Mesenchymal stem cell (in vitro differentiated cells and primary cell): ENCODE data around the gene HACD3.

Source experiments
- DNase-seq: peaks from one replicate; pipeline ENCODE4 v3.0.0-alpha.2; 2013
- H2AFZ ChIP-seq: one replicate; pipeline ENCODE4 v1.6.1; 2013; ENCODE audit warnings: low read depth, mild to moderate bottlenecking, control low read depth, inconsistent platforms, low read length, moderate library complexity
- H2AK5ac ChIP-seq: 2 replicates; pipeline ENCODE4 v1.6.1; 2013; ENCODE audit warnings: low read length, moderate library complexity, mild to moderate bottlenecking, inconsistent platforms; ENCODE audit not compliant: severe bottlenecking
- H2BK120ac ChIP-seq: one replicate; pipeline ENCODE4 v1.6.1; 2013; ENCODE audit warnings: low read depth, mild to moderate bottlenecking, inconsistent platforms, low read length, moderate library complexity
- H2BK12ac ChIP-seq, 2 experiments: one replicate each; pipeline ENCODE4 v1.6.1; 2013; ENCODE audit warnings: inconsistent platforms in 2 of 2, low read length in 2 of 2, mild to moderate bottlenecking in 2 of 2, moderate library complexity in 2 of 2, control low read depth in 1 of 2
- H2BK15ac ChIP-seq: one replicate; pipeline ENCODE4 v1.6.1; 2013; ENCODE audit warnings: mild to moderate bottlenecking, low read depth, inconsistent platforms; ENCODE audit not compliant: poor library complexity, severe bottlenecking
- H2BK5ac ChIP-seq: 2 replicates; pipeline ENCODE4 v1.6.1; 2013; ENCODE audit warnings: low read depth, mild to moderate bottlenecking, low read length, control low read depth, inconsistent platforms; ENCODE audit not compliant: poor library complexity, severe bottlenecking
- H3K14ac ChIP-seq, 2 experiments: one replicate each; pipeline ENCODE4 v1.6.1; 2013; ENCODE audit warnings: inconsistent platforms in 2 of 2, low read length in 2 of 2, control low read depth in 1 of 2, mild to moderate bottlenecking in 1 of 2, moderate library complexity in 1 of 2
- H3K18ac ChIP-seq, 2 experiments: one replicate each; pipeline ENCODE4 v1.6.1; 2013; ENCODE audit warnings: inconsistent platforms in 2 of 2, low read length in 2 of 2, control low read depth in 1 of 2, low read depth in 1 of 2, mild to moderate bottlenecking in 1 of 2
- H3K23ac ChIP-seq, 2 experiments: one replicate each; pipeline ENCODE4 v1.6.1; 2013; ENCODE audit warnings: inconsistent platforms in 2 of 2, low read length in 2 of 2, mild to moderate bottlenecking in 2 of 2, moderate library complexity in 2 of 2, control low read depth in 1 of 2
- H3K27ac ChIP-seq: 2 replicates; pipeline ENCODE4 v1.5.1; 2013; ENCODE audit warnings: mild to moderate bottlenecking, moderate library complexity, low read length, control low read depth, inconsistent platforms; ENCODE audit not compliant: poor library complexity, severe bottlenecking
- H3K27me3 ChIP-seq, 2 experiments: 2 replicates each; pipeline versions ENCODE4 v1.6.1 to v1.7.0; 2013; ENCODE audit warnings: low read length in 2 of 2, mild to moderate bottlenecking in 2 of 2, moderate library complexity in 2 of 2, control low read depth in 1 of 2, inconsistent platforms in 1 of 2; ENCODE audit not compliant: control insufficient read depth in 1 of 2, insufficient read depth in 1 of 2
- H3K36me3 ChIP-seq, 2 experiments: 2 replicates each; pipeline versions ENCODE4 v1.6.1 to v1.7.0; 2013; ENCODE audit warnings: low read length in 2 of 2, control low read depth in 1 of 2, inconsistent platforms in 1 of 2, low read depth in 1 of 2, mild to moderate bottlenecking in 1 of 2; ENCODE audit not compliant: insufficient read depth in 2 of 2, control insufficient read depth in 1 of 2
- H3K4ac ChIP-seq, 2 experiments: one replicate each; pipeline ENCODE4 v1.6.1; 2013; ENCODE audit warnings: inconsistent platforms in 2 of 2, low read length in 2 of 2, mild to moderate bottlenecking in 2 of 2, moderate library complexity in 2 of 2, control low read depth in 1 of 2, low read depth in 1 of 2
- H3K4me1 ChIP-seq: 2 replicates; pipeline ENCODE4 v1.6.1; 2013; ENCODE audit warnings: low read depth, low read length, control low read depth; ENCODE audit not compliant: control insufficient read depth, insufficient read depth
- H3K4me2 ChIP-seq: 2 replicates; pipeline ENCODE4 v1.6.1; 2013; ENCODE audit warnings: low read length, mild to moderate bottlenecking, inconsistent platforms; ENCODE audit not compliant: poor library complexity, severe bottlenecking
- H3K4me3 ChIP-seq, 2 experiments: 2 replicates each; pipeline versions ENCODE4 v1.5.1 to v1.7.0; 2013; ENCODE audit warnings: low read length in 2 of 2, mild to moderate bottlenecking in 2 of 2, control low read depth in 1 of 2, low read depth in 1 of 2; ENCODE audit not compliant: insufficient read depth in 1 of 2
- H3K79me1 ChIP-seq: replicated peaks from 2 replicates; pipeline ENCODE4 v1.6.1; 2013; ENCODE audit warnings: mild to moderate bottlenecking, control low read depth, low read length, inconsistent platforms; ENCODE audit not compliant: poor library complexity, severe bottlenecking
- H3K9ac ChIP-seq: 2 replicates; pipeline ENCODE4 v1.7.0; 2013; ENCODE audit warnings: mild to moderate bottlenecking, low read length, moderate library complexity
- H3K9me3 ChIP-seq: 2 replicates; pipeline ENCODE4 v1.7.0; 2013; ENCODE audit warnings: mild to moderate bottlenecking, low read length; ENCODE audit not compliant: control insufficient read depth
- H4K8ac ChIP-seq: one replicate; pipeline ENCODE4 v1.6.1; 2013; ENCODE audit warnings: inconsistent platforms, mild to moderate bottlenecking, low read length, moderate library complexity
- H4K91ac ChIP-seq: one replicate; pipeline ENCODE4 v1.6.1; 2013; ENCODE audit warnings: mild to moderate bottlenecking, low read length, inconsistent platforms
- WGBS: methylation state at CpG from one replicate; pipeline ENCODE4 v1.1.7; 2013; ENCODE audit warnings: mixed read lengths; 5-methylcytosine and 5-hydroxymethylcytosine counted together

The HACD3 gene

DNA sequence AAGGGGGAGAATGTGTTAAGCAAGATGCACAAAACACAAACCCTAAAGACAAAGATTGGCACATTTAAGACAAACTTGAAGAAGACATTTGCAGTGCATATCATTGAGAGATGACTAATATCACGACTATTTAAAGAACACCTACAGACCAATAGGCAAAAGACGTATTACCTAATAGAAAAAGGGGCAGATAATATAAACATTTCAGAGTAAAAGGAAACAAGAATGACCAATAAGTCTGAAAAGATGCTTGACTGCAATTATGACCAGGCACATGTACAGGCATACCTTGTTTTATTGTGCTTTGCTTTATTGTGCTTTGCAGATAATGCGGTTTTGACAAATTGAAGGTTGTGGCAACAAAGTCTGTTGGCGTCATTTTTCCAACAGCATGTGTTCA is 4.9 kb downstream of the HACD3 start:
- H3K79me1 ChIP-seq = no peaks in the 10 kb centered on the region
- H2AK5ac ChIP-seq = no peak overlapping the region
- H2BK120ac ChIP-seq = no peak overlapping the region
- DNase-seq = peak; percentile 34
- H2BK15ac ChIP-seq = no peak overlapping the region
- no peak overlapping the region for H3K27ac ChIP-seq
- H3K4ac ChIP-seq = no peak overlapping the region
- no peaks in the 10 kb centered on the region for H3K9me3 ChIP-seq
- H3K18ac ChIP-seq = no peak overlapping the region
- H3K4me3 ChIP-seq = no peak overlapping the region
- H4K91ac ChIP-seq = no peak overlapping the region
- no peaks in the 10 kb centered on the region for H3K27me3 ChIP-seq
- 85% methylated on average over 2 of the region's 4 CpGs for WGBS
- no peak overlapping the region for H3K14ac ChIP-seq
- H3K4me1 ChIP-seq = peaks cover 5% of the 10 kb centered on the region
- H2BK5ac ChIP-seq = no peak overlapping the region
- peaks cover 0 to 3% of the 10 kb centered on the region in 2 experiments for H3K36me3 ChIP-seq
- no peak overlapping the region for H3K23ac ChIP-seq
- no peak overlapping the region for H3K4me2 ChIP-seq
- no peak overlapping the region for H4K8ac ChIP-seq
- no peak overlapping the region for H2AFZ ChIP-seq
- H2BK12ac ChIP-seq = no peak overlapping the region
- H3K9ac ChIP-seq = no peak overlapping the region

DNA sequence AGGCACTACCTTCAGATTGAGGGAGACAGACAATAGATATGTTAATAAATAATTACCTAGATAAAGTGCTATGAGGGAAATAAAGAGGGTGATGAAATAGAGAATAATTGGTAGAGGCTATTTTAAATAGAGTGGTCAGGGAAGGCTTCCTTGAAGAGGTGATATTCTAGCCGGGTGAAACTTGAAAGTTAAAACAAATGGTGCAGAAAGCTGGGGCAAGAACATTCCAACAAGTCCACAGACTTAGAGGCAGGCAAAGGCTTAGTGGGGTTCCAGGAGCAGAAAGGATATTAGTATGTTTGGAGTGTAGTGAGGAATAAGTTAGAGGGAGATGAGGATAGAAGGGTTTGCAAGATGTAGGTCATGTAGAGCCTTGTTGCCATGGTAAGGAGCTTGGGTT is 10.1 kb downstream of the HACD3 start:
- Histone ChIP-seq H3K36me3 (peaks cover 0 to 3% of the 10 kb centered on the region in 2 experiments), H4K8ac (no peak overlapping the region), H3K9ac (no peak overlapping the region), H3K27ac (no peak overlapping the region), H3K9me3 (no peaks in the 10 kb centered on the region), H2AFZ (no peak overlapping the region), H4K91ac (no peak overlapping the region), H3K4ac (no peak overlapping the region), H3K4me3 (no peak overlapping the region), H3K79me1 (peaks cover 5% of the 10 kb centered on the region), H2BK12ac (no peak overlapping the region), H2BK15ac (no peak overlapping the region), H2BK5ac (no peak overlapping the region), H3K4me2 (no peak overlapping the region), H2BK120ac (no peak overlapping the region), H3K27me3 (no peaks in the 10 kb centered on the region), H3K4me1 (peaks cover 1% of the 10 kb centered on the region), H3K23ac (no peak overlapping the region), H3K14ac (no peak overlapping the region), H2AK5ac (no peak overlapping the region), H3K18ac (no peak overlapping the region)
- WGBS = 80% methylated on average over 1 of the region's 1 CpG
- no peak for DNase-seq

DNA sequence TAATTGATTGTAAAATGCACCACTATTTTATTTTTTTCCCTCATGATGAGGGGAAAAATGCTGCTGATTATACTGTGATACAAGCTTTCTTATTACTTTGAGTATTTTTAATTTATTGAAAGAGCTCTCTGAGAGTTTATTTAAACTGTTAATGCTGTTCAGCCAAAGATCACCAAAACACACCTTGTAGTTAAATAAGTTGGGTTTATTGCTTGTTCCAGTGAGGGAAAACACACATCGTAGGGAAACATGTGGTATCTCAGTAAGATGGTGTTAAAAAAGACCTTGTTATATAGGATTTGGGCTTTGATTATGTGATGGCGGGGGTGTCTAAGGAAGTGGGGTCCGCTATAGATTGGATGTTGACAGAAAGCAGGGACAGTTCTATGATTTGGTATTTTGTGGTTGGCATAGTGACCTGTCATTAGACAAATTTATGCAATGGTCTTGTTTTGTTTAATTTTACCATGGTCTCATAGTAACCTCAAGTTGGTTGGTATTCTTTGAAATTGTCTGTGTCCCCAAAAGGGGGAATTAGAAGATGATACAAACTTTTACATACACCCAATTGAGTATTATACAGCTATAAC is 11.1 kb downstream of the HACD3 start:
- Histone ChIP-seq H3K4me2 (no peak overlapping the region), H3K9me3 (no peaks in the 10 kb centered on the region), H3K4me1 (no peaks in the 10 kb centered on the region), H3K79me1 (peaks cover 5% of the 10 kb centered on the region), H3K27me3 (no peaks in the 10 kb centered on the region), H2BK120ac (no peak overlapping the region), H4K91ac (no peak overlapping the region), H3K9ac (no peak overlapping the region), H4K8ac (no peak overlapping the region), H3K4ac (no peak overlapping the region), H3K14ac (no peak overlapping the region), H3K27ac (no peak overlapping the region), H2BK5ac (no peak overlapping the region), H3K18ac (no peak overlapping the region), H3K23ac (no peak overlapping the region), H3K36me3 (no peaks in the 10 kb centered on the region), H2AFZ (no peak overlapping the region), H2AK5ac (no peak overlapping the region), H2BK15ac (no peak overlapping the region), H2BK12ac (no peak overlapping the region), H3K4me3 (no peak overlapping the region)
- 93% methylated on average over 3 of the region's 3 CpGs for WGBS
- DNase-seq = peak; percentile 23

DNA sequence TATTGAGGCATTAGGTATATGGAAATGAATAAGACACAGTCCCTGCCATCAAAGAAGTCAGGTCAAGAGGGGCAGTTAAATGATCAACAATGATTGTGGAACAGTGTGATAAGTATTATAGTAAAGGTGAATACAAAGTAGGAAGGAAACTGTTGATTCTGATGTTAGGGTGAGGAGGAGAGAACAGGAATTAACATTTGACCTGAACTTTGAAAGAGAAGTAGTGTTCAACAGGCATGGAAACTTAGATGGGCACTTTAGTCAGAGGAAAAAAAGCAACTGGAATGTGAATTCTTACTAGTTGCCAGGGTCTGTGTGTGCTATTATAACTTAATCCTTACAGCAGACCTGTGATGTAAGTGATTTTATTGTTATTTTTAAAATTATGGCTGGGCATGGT is 17.6 kb downstream of the HACD3 start:
- H3K4ac ChIP-seq = no peak overlapping the region
- no peaks in the 10 kb centered on the region for H3K36me3 ChIP-seq
- no peak overlapping the region for H2BK15ac ChIP-seq
- no peak overlapping the region for H3K27ac ChIP-seq
- peaks cover 4% of the 10 kb centered on the region for H3K4me1 ChIP-seq
- H3K23ac ChIP-seq = no peak overlapping the region
- no peak overlapping the region for H2BK5ac ChIP-seq
- H3K79me1 ChIP-seq = peaks cover 5% of the 10 kb centered on the region
- no peak overlapping the region for H2BK12ac ChIP-seq
- H3K14ac ChIP-seq = no peak overlapping the region
- no peak overlapping the region for H3K18ac ChIP-seq
- H3K9me3 ChIP-seq = no peaks in the 10 kb centered on the region
- no peak overlapping the region for H3K4me2 ChIP-seq
- no peak overlapping the region for H2BK120ac ChIP-seq
- H3K9ac ChIP-seq = no peak overlapping the region
- no peaks in the 10 kb centered on the region for H3K27me3 ChIP-seq
- no peak overlapping the region for H4K91ac ChIP-seq
- H2AK5ac ChIP-seq = no peak overlapping the region
- no peak overlapping the region for H3K4me3 ChIP-seq
- no peak for DNase-seq
- H4K8ac ChIP-seq = no peak overlapping the region
- H2AFZ ChIP-seq = no peak overlapping the region
